ENCODE data around the gene ATL3.
A peak's percentile ranks its signal among the peaks of the same experiment; 100 is the strongest.

ATL3 gene

GRCh38 chr11:63671322-63672155, at the start of gene ATL3:
Gene ATL3, minus strand, starts transcription at chr11:63671376. Its CDS starts 41 bp downstream, at chr11:63671335.
- ATAC-seq (ENCODE audit: low read depth) (peak; percentile 94), DNase-seq (ENCODE audit: low spot score in 2 of 2) (peak; percentile 93 to 94)
- Mint-ChIP-seq H3K27ac (peak within 1 kb of the TSS; percentile 85), H3K27me3 (no peaks in the 10 kb centered on the region), H3K36me3 (peaks cover 2% of the 10 kb centered on the region), H3K4me1 (peaks cover 17% of the 10 kb centered on the region), H3K9me3 (no peaks in the 10 kb centered on the region), H3K4me3 (peak within 1 kb of the TSS; percentile 87)

- Mint-ChIP-seq H3K4me1 (no peaks in the 10 kb centered on the region), H3K27me3 (no peaks in the 10 kb centered on the region), H3K4me3 (no peak overlapping the region), H3K27ac (no peak overlapping the region), H3K9me3 (no peaks in the 10 kb centered on the region), H3K36me3 (peaks cover 3% of the 10 kb centered on the region)
- DNase-seq (ENCODE audit: low spot score in 2 of 2) (no peak), ATAC-seq (ENCODE audit: low read depth) (no peak)
Measured at GRCh38 chr11:63720611-63721010, 49.4 kb upstream of the ATL3 start.

- ATAC-seq (ENCODE audit: low read depth), result no peak
- DNase-seq (ENCODE audit: low spot score in 2 of 2), result no peak
- H3K27me3 Mint-ChIP-seq, result no peaks in the 10 kb centered on the region
- H3K9me3 Mint-ChIP-seq, result no peaks in the 10 kb centered on the region
- H3K4me3 Mint-ChIP-seq, result no peak overlapping the region
- peaks cover 3% of the 10 kb centered on the region for H3K36me3 Mint-ChIP-seq
- no peak overlapping the region for H3K27ac Mint-ChIP-seq
- no peaks in the 10 kb centered on the region for H3K4me1 Mint-ChIP-seq
Measured at GRCh38 chr11:63719987-63720386, 48.8 kb upstream of the ATL3 start.

GRCh38 chr11:63719001-63719400, 47.8 kb upstream of the ATL3 start:
- no peaks in the 10 kb centered on the region for H3K4me1 Mint-ChIP-seq
- H3K9me3 Mint-ChIP-seq, result no peaks in the 10 kb centered on the region
- peaks cover 5% of the 10 kb centered on the region for H3K36me3 Mint-ChIP-seq
- no peak overlapping the region for H3K4me3 Mint-ChIP-seq
- no peak overlapping the region for H3K27ac Mint-ChIP-seq
- H3K27me3 Mint-ChIP-seq, result no peaks in the 10 kb centered on the region
- ATAC-seq (ENCODE audit: low read depth) (no peak), DNase-seq (ENCODE audit: low spot score in 2 of 2) (no peak)

- Mint-ChIP-seq H3K27ac (no peak overlapping the region), H3K27me3 (no peaks in the 10 kb centered on the region), H3K4me1 (no peaks in the 10 kb centered on the region), H3K4me3 (no peak overlapping the region), H3K36me3 (peaks cover 5% of the 10 kb centered on the region), H3K9me3 (no peaks in the 10 kb centered on the region)
- ATAC-seq (ENCODE audit: low read depth), result no peak
- no peak for DNase-seq (ENCODE audit: low spot score in 2 of 2)
Measured at GRCh38 chr11:63716046-63716445, 44.9 kb upstream of the ATL3 start.

GRCh38 chr11:63713766-63714165, 42.6 kb upstream of the ATL3 start:
- ATAC-seq (ENCODE audit: low read depth) (no peak), DNase-seq (ENCODE audit: low spot score in 2 of 2) (no peak)
- no peaks in the 10 kb centered on the region for H3K9me3 Mint-ChIP-seq
- no peaks in the 10 kb centered on the region for H3K27me3 Mint-ChIP-seq
- H3K36me3 Mint-ChIP-seq, result peaks cover 4% of the 10 kb centered on the region
- H3K4me3 Mint-ChIP-seq, result no peak overlapping the region
- no peak overlapping the region for H3K27ac Mint-ChIP-seq
- no peaks in the 10 kb centered on the region for H3K4me1 Mint-ChIP-seq

GRCh38 chr11:63711838-63712237, 40.7 kb upstream of the ATL3 start:
- H3K4me3 Mint-ChIP-seq, result no peak overlapping the region
- peaks cover 3% of the 10 kb centered on the region for H3K36me3 Mint-ChIP-seq
- no peak overlapping the region for H3K27ac Mint-ChIP-seq
- H3K4me1 Mint-ChIP-seq, result no peaks in the 10 kb centered on the region
- DNase-seq (ENCODE audit: low spot score in 2 of 2) (no peak), ATAC-seq (ENCODE audit: low read depth) (no peak)
- H3K27me3 Mint-ChIP-seq, result no peaks in the 10 kb centered on the region
- no peaks in the 10 kb centered on the region for H3K9me3 Mint-ChIP-seq

- ATAC-seq (ENCODE audit: low read depth), result no peak
- H3K4me1 Mint-ChIP-seq, result no peaks in the 10 kb centered on the region
- no peak overlapping the region for H3K27ac Mint-ChIP-seq
- no peak overlapping the region for H3K4me3 Mint-ChIP-seq
- peaks cover 3% of the 10 kb centered on the region for H3K36me3 Mint-ChIP-seq
- H3K27me3 Mint-ChIP-seq, result no peaks in the 10 kb centered on the region
- DNase-seq (ENCODE audit: low spot score in 2 of 2), result no peak
- no peaks in the 10 kb centered on the region for H3K9me3 Mint-ChIP-seq
Measured at GRCh38 chr11:63710476-63711217, 39.5 kb upstream of the ATL3 start.

GRCh38 chr11:63709336-63709884, 38.2 kb upstream of the ATL3 start:
- no peak overlapping the region for H3K27ac Mint-ChIP-seq
- H3K4me3 Mint-ChIP-seq, result no peak overlapping the region
- H3K36me3 Mint-ChIP-seq, result peaks cover 1% of the 10 kb centered on the region
- H3K9me3 Mint-ChIP-seq, result no peaks in the 10 kb centered on the region
- peaks cover 3% of the 10 kb centered on the region for H3K4me1 Mint-ChIP-seq
- DNase-seq (ENCODE audit: low spot score in 2 of 2) (no peak), ATAC-seq (ENCODE audit: low read depth) (no peak)
- H3K27me3 Mint-ChIP-seq, result no peaks in the 10 kb centered on the region

- ATAC-seq (ENCODE audit: low read depth) (no peak), DNase-seq (ENCODE audit: low spot score in 2 of 2) (no peak)
- no peak overlapping the region for H3K27ac Mint-ChIP-seq
- H3K4me1 Mint-ChIP-seq, result peaks cover 3% of the 10 kb centered on the region
- no peak overlapping the region for H3K4me3 Mint-ChIP-seq
- H3K9me3 Mint-ChIP-seq, result no peaks in the 10 kb centered on the region
- no peaks in the 10 kb centered on the region for H3K36me3 Mint-ChIP-seq
- no peaks in the 10 kb centered on the region for H3K27me3 Mint-ChIP-seq
Measured at GRCh38 chr11:63708764-63709163, 37.6 kb upstream of the ATL3 start.

- H3K27me3 Mint-ChIP-seq, result no peaks in the 10 kb centered on the region
- ATAC-seq (ENCODE audit: low read depth), result no peak
- H3K36me3 Mint-ChIP-seq, result peaks cover 2% of the 10 kb centered on the region
- no peak overlapping the region for H3K4me3 Mint-ChIP-seq
- no peak for DNase-seq (ENCODE audit: low spot score in 2 of 2)
- H3K4me1 Mint-ChIP-seq, result peaks cover 5% of the 10 kb centered on the region
- no peak overlapping the region for H3K27ac Mint-ChIP-seq
- no peaks in the 10 kb centered on the region for H3K9me3 Mint-ChIP-seq
Measured at GRCh38 chr11:63705526-63705925, 34.4 kb upstream of the ATL3 start.

- DNase-seq (ENCODE audit: low spot score in 2 of 2) (no peak), ATAC-seq (ENCODE audit: low read depth) (no peak)
- peaks cover 5% of the 10 kb centered on the region for H3K36me3 Mint-ChIP-seq
- no peaks in the 10 kb centered on the region for H3K9me3 Mint-ChIP-seq
- H3K27me3 Mint-ChIP-seq, result no peaks in the 10 kb centered on the region
- no peak overlapping the region for H3K4me3 Mint-ChIP-seq
- peaks cover 13% of the 10 kb centered on the region for H3K4me1 Mint-ChIP-seq
- no peak overlapping the region for H3K27ac Mint-ChIP-seq
Measured at GRCh38 chr11:63699896-63700295, 28.7 kb upstream of the ATL3 start.

GRCh38 chr11:63698976-63699733, 28.0 kb upstream of the ATL3 start:
- no peaks in the 10 kb centered on the region for H3K9me3 Mint-ChIP-seq
- no peaks in the 10 kb centered on the region for H3K27me3 Mint-ChIP-seq
- ATAC-seq (ENCODE audit: low read depth), result no peak
- no peak overlapping the region for H3K27ac Mint-ChIP-seq
- no peak for DNase-seq (ENCODE audit: low spot score in 2 of 2)
- H3K4me3 Mint-ChIP-seq, result no peak overlapping the region
- H3K36me3 Mint-ChIP-seq, result peaks cover 5% of the 10 kb centered on the region
- H3K4me1 Mint-ChIP-seq, result peaks cover 11% of the 10 kb centered on the region

- ATAC-seq (ENCODE audit: low read depth) (no peak), DNase-seq (ENCODE audit: low spot score in 2 of 2) (no peak)
- no peak overlapping the region for H3K27ac Mint-ChIP-seq
- H3K27me3 Mint-ChIP-seq, result no peaks in the 10 kb centered on the region
- no peak overlapping the region for H3K4me3 Mint-ChIP-seq
- no peaks in the 10 kb centered on the region for H3K9me3 Mint-ChIP-seq
- H3K4me1 Mint-ChIP-seq, result peaks cover 8% of the 10 kb centered on the region
- peaks cover 4% of the 10 kb centered on the region for H3K36me3 Mint-ChIP-seq
Measured at GRCh38 chr11:63694596-63694995, 23.4 kb upstream of the ATL3 start.
